Measurements from ENCODE around the gene IZUMO1. TPM values are rescaled to one million over a fixed set of nuclear protein-coding genes. Genes with fewer than 3 reads are reported as not detected.
"Not testable (repeated sequence)": the region's sequence is repeated elsewhere in the genome, so short reads cannot be mapped to it uniquely, and the experiment has no call there.

Gene IZUMO1
- total RNA-seq, 2 donors from 2014 or later = 6.4 TPM; not detected in 1

GRCh38 chr19:48720251-48720612 lies 26.5 kb downstream of the IZUMO1 start:
- no peaks in the 10 kb centered on the region for H3K9me3 ChIP-seq
- TF ChIP-seq CTCF (IDR thresholded peaks at IDR 0.05) = no peak
- no peak for TF ChIP-seq POLR2A (IDR thresholded peaks at IDR 0.05)
- TF ChIP-seq POLR2AphosphoS5 (IDR thresholded peaks at IDR 0.05) = no peak
- WGBS = 12% methylated on average over 12 of the region's 12 CpGs
- peak overlapping the region in 1 of 2 donors; percentile 56 for H3K4me3 ChIP-seq
- H3K27ac ChIP-seq = peak overlapping the region; percentile 72 to 90
- no peak for DNase-seq (ENCODE audit: low spot score)
- H3K36me3 ChIP-seq = no peaks in the 10 kb centered on the region
- intact Hi-C loops (cut with DNase I) = no loop called here
- H3K4me1 ChIP-seq (replicated peaks) = peaks cover 7% of the 10 kb centered on the region
- H3K27me3 ChIP-seq (replicated peaks; ENCODE audit: insufficient read depth) = no peaks in the 10 kb centered on the region

- no peak for DNase-seq (ENCODE audit: low spot score)
- H3K27me3 ChIP-seq (replicated peaks; ENCODE audit: insufficient read depth) = no peaks in the 10 kb centered on the region
- no peaks in the 10 kb centered on the region for H3K36me3 ChIP-seq
- H3K4me3 ChIP-seq = peak within 1 kb of the TSS; percentile 33 to 56
- no peaks in the 10 kb centered on the region for H3K9me3 ChIP-seq
- H3K4me1 ChIP-seq (replicated peaks) = peaks cover 8% of the 10 kb centered on the region
- TF ChIP-seq CTCF (IDR thresholded peaks at IDR 0.05) = no peak
- TF ChIP-seq POLR2A (IDR thresholded peaks at IDR 0.05) = no peak
- no peak for TF ChIP-seq POLR2AphosphoS5 (IDR thresholded peaks at IDR 0.05)
- intact Hi-C loops (cut with DNase I) = no loop called here
- WGBS = 72% methylated on average over 33 of the region's 33 CpGs
- H3K27ac ChIP-seq = peak within 1 kb of the TSS; percentile 72 to 90
These were observed 27.2 kb downstream of the IZUMO1 start, which contains the start of gene MAMSTR for GRCh38 chr19:48719263-48720171. Gene MAMSTR (minus strand): TSS chr19:48719725. CDS start chr19:48719031, 694 bp downstream.

GRCh38 chr19:48718711-48719231 lies 27.9 kb downstream of the IZUMO1 start:
- no peaks in the 10 kb centered on the region for H3K27me3 ChIP-seq (replicated peaks; ENCODE audit: insufficient read depth)
- TF ChIP-seq POLR2A (IDR thresholded peaks at IDR 0.05) = no peak
- no peak for TF ChIP-seq CTCF (IDR thresholded peaks at IDR 0.05)
- no peak for TF ChIP-seq POLR2AphosphoS5 (IDR thresholded peaks at IDR 0.05)
- no peak overlapping the region for H3K4me3 ChIP-seq
- intact Hi-C loops (cut with DNase I) = no loop called here
- WGBS = 70% methylated on average over 15 of the region's 15 CpGs
- H3K9me3 ChIP-seq = no peaks in the 10 kb centered on the region
- H3K4me1 ChIP-seq (replicated peaks) = peaks cover 8% of the 10 kb centered on the region
- no peak for DNase-seq (ENCODE audit: low spot score)
- no peak overlapping the region for H3K27ac ChIP-seq
- no peaks in the 10 kb centered on the region for H3K36me3 ChIP-seq

- H3K36me3 ChIP-seq; H3K4me3 ChIP-seq; H3K4me1 ChIP-seq (replicated peaks); H3K27me3 ChIP-seq (replicated peaks; ENCODE audit: insufficient read depth); H3K27ac ChIP-seq; H3K9me3 ChIP-seq; DNase-seq (ENCODE audit: low spot score); intact Hi-C loops (cut with DNase I): not testable (repeated sequence)
- 95% methylated on average over 13 of the region's 13 CpGs for WGBS
These were observed 28.6 kb downstream of the IZUMO1 start for GRCh38 chr19:48718106-48718505.

DNA sequence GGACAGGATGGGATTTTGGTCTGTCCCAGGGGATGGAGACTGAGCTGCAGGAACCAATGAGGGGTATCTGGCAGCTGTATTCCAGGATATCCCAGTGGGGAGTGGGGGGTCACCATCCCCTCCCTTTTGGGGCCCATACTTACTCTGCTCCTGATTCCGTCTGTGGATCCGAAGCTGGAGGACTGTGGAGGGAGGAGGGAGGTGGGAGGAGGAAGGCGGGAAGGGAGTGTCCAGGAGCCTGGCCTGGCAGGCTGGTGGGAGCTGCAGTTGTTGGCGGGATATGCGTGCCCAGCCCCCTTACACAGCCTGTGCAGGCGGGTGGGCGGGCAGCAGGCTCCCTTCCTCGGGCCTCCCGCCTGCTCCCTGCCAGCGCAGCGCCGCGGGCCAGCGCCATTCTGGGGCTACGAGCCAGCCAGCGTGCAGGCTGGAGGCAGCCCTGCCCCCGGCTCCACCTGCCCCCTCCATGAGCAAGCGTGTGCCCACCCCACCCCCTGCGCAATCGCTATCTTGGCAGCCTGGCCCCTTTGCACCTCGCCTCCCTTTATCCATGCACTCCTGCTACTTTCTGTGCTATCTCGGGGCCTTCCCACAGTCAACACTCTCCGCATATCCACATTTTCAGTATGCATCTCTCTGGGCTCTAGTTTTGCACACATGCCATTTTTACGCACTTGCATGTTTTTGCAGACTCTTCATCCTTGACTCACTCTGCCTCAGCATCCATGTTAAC lies 30.0 kb downstream of the IZUMO1 start:
- 3% methylated on average over 24 of the region's 24 CpGs for WGBS
- TF ChIP-seq POLR2A (IDR thresholded peaks at IDR 0.05) (no peak), POLR2AphosphoS5 (IDR thresholded peaks at IDR 0.05) (no peak), CTCF (IDR thresholded peaks at IDR 0.05) (no peak)

More for the DNA sequence above, 30.0 kb downstream of the IZUMO1 start:
- intact Hi-C loops (cut with DNase I) = no loop called here
- peaks cover 8% of the 10 kb centered on the region for H3K4me1 ChIP-seq (replicated peaks)
- no peaks in the 10 kb centered on the region for H3K9me3 ChIP-seq
- no peaks in the 10 kb centered on the region for H3K36me3 ChIP-seq
- H3K27me3 ChIP-seq (replicated peaks; ENCODE audit: insufficient read depth) = no peaks in the 10 kb centered on the region
- peak overlapping the region; percentile 32 to 59 for H3K27ac ChIP-seq
- DNase-seq (ENCODE audit: low spot score) = no peak
- peak overlapping the region; percentile 3 to 16 for H3K4me3 ChIP-seq
